Astrocyte (in vitro differentiated cells and primary cell): ENCODE measurements around the gene ITPA.

ENCODE experiments used
- CTCF ChIP-seq: IDR thresholded peaks from 2 replicates; pipeline ENCODE4 v1.5.1; 2011; ENCODE audit warnings: low read depth, mild to moderate bottlenecking, inconsistent platforms, low read length, moderate library complexity; ENCODE audit not compliant: insufficient read depth
- EZH2 ChIP-seq: IDR thresholded peaks from 2 replicates; pipeline ENCODE4 v1.6.1; 2012; ENCODE audit warnings: mild to moderate bottlenecking, low read length, inconsistent platforms; ENCODE audit not compliant: insufficient read depth

GRCh38 chr20:3224681-3225421 is 15.6 kb downstream of the ITPA start:
- TF ChIP-seq CTCF (no peak), EZH2 (no peak)
